ENCODE results near the gene MRFAP1L1. TPM values are rescaled to one million over a fixed set of nuclear protein-coding genes. Genes with fewer than 3 reads are reported as not detected.

MRFAP1L1 gene
- total RNA-seq: 53.8 and 57.2 TPM in 2 replicates
- total RNA-seq (2013): 85.2 TPM
- 12.5 and 16.8 TPM in 2 replicates for polyA plus RNA-seq
- polyA minus RNA-seq: 29.7 and 41.2 TPM in 2 replicates

GRCh38 chr4:6709230-6710114 is at the start of gene MRFAP1L1:
Gene MRFAP1L1, minus strand, starts transcription at chr4:6709865. Its CDS starts 236 bp downstream, at chr4:6709629.
- Histone ChIP-seq H2AFZ (ENCODE audit: insufficient read depth, low read depth, low read length, poor library complexity, severe bottlenecking) (peak within 1 kb of the TSS; percentile 95), H3K79me2 (ENCODE audit: control insufficient read depth, insufficient read depth, low read length) (peaks cover 50% of the 10 kb centered on the region), H3K27ac (ENCODE audit: low read length in 2 of 2) (peak within 1 kb of the TSS; percentile 80 to 83), H4K20me1 (ENCODE audit: control insufficient read depth, insufficient read depth, low read length, poor library complexity, severe bottlenecking) (no peaks in the 10 kb centered on the region), H3K27me3 (replicated peaks in 1 of 4; ENCODE audit: control extremely low read depth in 1 of 4, control insufficient read depth in 3 of 4, insufficient read depth in 4 of 4, low read length in 3 of 4) (no peaks in the 10 kb centered on the region), H3K9me3 (ENCODE audit: control extremely low read depth in 1 of 3, control insufficient read depth in 2 of 3, insufficient read depth in 1 of 3, low read length in 2 of 3) (peaks cover 0 to 5% (median 0%) of the 10 kb centered on the region in 3 donors), H3K4me3 (ENCODE audit: control extremely low read depth in 1 of 5, extremely low read depth in 1 of 5, insufficient read depth in 1 of 5, low read depth in 2 of 5, low read length in 4 of 5) (peak within 1 kb of the TSS; percentile 72 to 90 (median 77)), H3K4me2 (replicated peaks; ENCODE audit: low read depth, low read length, poor library complexity, severe bottlenecking) (peak within 1 kb of the TSS; percentile 84), H3K36me3 (replicated peaks in 1 of 2; ENCODE audit: control extremely low read depth in 1 of 2, control insufficient read depth in 1 of 2, extremely low read depth in 1 of 2, insufficient read depth in 2 of 2, low read length in 1 of 2) (peaks cover 3 to 8% of the 10 kb centered on the region in 2 experiments), H3K9ac (ENCODE audit: low read length) (peak within 1 kb of the TSS; percentile 81), H3K4me1 (ENCODE audit: control insufficient read depth in 2 of 2, insufficient read depth in 2 of 2, low read length in 2 of 2) (peaks cover 32 to 36% of the 10 kb centered on the region in 2 donors)
- peak within 1 kb of the TSS; percentile 99 for H3K4me3 Mint-ChIP-seq
- TF ChIP-seq CTCF (IDR thresholded peaks at IDR 0.05): no peak
- no peak for TF ChIP-seq EZH2 (IDR thresholded peaks at IDR 0.05; ENCODE audit: borderline replicate concordance, insufficient read depth, low read depth, low read length, poor library complexity, severe bottlenecking)
- intact Hi-C loops (cut with micrococcal nuclease): loop anchor here (1.0 to 10.0 kb wide), 8 partner anchors 11 to 359 kb away; partner anchors contain the start of genes GRPEL1, KIAA0232, MAN2B2 and MRFAP1
- ChIA-PET CTCF (interaction anchor here (0.9 to 1.5 kb wide), 8 partner anchors 11 to 360 kb away, joined by 3 to 9 read pairs (median 4); partner anchors contain the start of gene MRFAP1), POLR2A (interaction anchor here (0.8 to 1.7 kb wide), 6 partner anchors 9 to 69 kb away, joined by 3 to 15 read pairs (median 4); partner anchors contain the start of gene MRFAP1)
- peak within 1 kb of the TSS; percentile 98 for H3K27ac Mint-ChIP-seq
- H3K27me3 Mint-ChIP-seq: no peaks in the 10 kb centered on the region
- DNase-seq (peak; percentile 97), ATAC-seq (ENCODE audit: low read depth) (peak; percentile 83)
- H3K9me3 Mint-ChIP-seq (ENCODE audit: insufficient read depth): peaks cover 4% of the 10 kb centered on the region
- peaks cover 57% of the 10 kb centered on the region for H3K4me1 Mint-ChIP-seq
- WGBS (ENCODE audit: insufficient coverage): under 1% methylated on average over 64 of the region's 72 CpGs
